IgD-negative memory B cell (primary cell): ENCODE results near the gene GNG7. TPM values are rescaled to one million over a fixed set of nuclear protein-coding genes. Genes with fewer than 3 reads are reported as not detected.
"Not testable (repeated sequence)": the region's sequence is repeated elsewhere in the genome, so short reads cannot be mapped to it uniquely, and the experiment has no call there.

Experiments used
- H3K27ac Mint-ChIP-seq, 3 donors: one replicate each; pipeline ENCODE4 v1.8.0; 2020 to 2022; ENCODE audit warnings: mild to moderate bottlenecking in 3 of 3, mixed read lengths in 3 of 3, moderate library complexity in 1 of 3
- H3K27me3 Mint-ChIP-seq: one replicate; pipeline ENCODE4 v1.8.0; 2021; ENCODE audit warnings: mixed read lengths
- H3K36me3 Mint-ChIP-seq: one replicate; pipeline ENCODE4 v1.8.0; 2020; ENCODE audit warnings: mild to moderate bottlenecking, mixed read lengths
- H3K4me1 Mint-ChIP-seq, 3 donors: one replicate each; pipeline ENCODE4 v1.8.0; 2020 to 2022; ENCODE audit warnings: mixed read lengths in 3 of 3, mild to moderate bottlenecking in 1 of 3
- H3K4me3 Mint-ChIP-seq, 4 donors: one replicate each; pipeline ENCODE4 v1.8.0; 2020 to 2022; ENCODE audit warnings: mild to moderate bottlenecking in 4 of 4, mixed read lengths in 4 of 4, moderate library complexity in 3 of 4
- H3K9me3 Mint-ChIP-seq, 3 donors: one replicate each; pipeline ENCODE4 v1.8.0; 2020 to 2021; ENCODE audit warnings: mixed read lengths in 3 of 3, mild to moderate bottlenecking in 1 of 3
- polyA plus RNA-seq: library from polyadenylated mRNA; unstranded; fragments of 300-500 nt; fragmentation: Illumina TruSeq; gene quantifications from one replicate; pipeline ENCODE4 v1.2.3, GENCODE V29; 2021

Gene GNG7
- polyA plus RNA-seq, 1 donor from 2014 or later, result 74.6 TPM

DNA sequence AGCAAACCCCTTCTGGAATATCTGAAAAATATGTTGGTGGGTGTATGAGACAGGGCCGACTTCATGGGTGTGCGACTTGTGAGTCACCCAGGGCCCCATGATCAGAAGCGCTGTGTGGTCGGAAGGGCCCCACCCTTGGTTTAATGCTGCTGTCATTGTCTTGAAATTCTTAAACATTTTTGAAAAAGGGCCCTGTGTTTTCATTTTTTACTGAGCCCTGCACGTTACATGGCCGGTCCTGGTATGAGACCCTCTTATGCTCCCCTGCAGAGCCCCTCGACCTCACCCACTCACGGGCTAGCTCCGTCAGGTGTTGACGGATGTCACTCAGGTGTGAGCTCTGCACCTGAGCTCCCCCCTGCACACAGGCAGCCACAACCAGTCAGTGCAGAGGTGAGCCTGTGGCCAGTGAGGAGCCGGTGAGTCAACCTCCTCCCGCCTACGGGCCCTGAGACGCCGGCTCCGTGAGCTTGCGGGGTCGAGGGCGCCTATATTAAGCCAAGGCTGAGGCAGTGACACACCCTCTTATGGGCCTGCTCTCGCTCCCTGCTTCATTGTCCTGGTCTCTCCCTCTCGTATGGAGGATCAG, 198.9 kb downstream of the GNG7 start:
- Mint-ChIP-seq H3K27me3 (peaks cover 19% of the 10 kb centered on the region), H3K9me3 (no peaks in the 10 kb centered on the region), H3K4me1 (peaks cover 17 to 22% (median 20%) of the 10 kb centered on the region in 3 donors), H3K36me3 (no peaks in the 10 kb centered on the region), H3K27ac (peak overlapping the region; percentile 50 to 97 (median 85)), H3K4me3 (peak overlapping the region in 3 of 4 donors; percentile 55 to 86 (median 70))

DNA sequence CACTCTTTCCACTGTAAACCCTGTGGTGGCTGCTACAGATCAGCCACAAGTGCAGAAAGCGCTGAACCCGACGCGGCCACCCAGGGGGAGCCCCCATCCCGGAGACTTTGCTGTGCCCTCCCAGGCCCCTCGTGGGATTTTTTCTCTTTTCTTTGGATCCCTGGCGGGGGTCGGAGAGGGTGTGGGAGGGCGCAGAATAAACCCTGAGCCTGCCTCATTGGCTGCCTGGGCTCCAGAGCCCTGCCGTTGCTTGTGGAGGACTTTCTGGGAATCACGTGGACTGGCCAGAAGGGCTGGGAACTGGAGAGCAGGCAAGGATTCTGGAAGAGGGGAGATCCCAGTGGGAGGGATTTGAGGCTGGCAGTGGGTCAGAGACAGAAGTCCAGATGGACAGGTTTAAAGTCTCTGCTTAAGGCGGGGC, 201.6 kb downstream of the GNG7 start:
- H3K4me3 Mint-ChIP-seq, result no peak overlapping the region
- H3K27me3 Mint-ChIP-seq, result peaks cover 20% of the 10 kb centered on the region

DNA sequence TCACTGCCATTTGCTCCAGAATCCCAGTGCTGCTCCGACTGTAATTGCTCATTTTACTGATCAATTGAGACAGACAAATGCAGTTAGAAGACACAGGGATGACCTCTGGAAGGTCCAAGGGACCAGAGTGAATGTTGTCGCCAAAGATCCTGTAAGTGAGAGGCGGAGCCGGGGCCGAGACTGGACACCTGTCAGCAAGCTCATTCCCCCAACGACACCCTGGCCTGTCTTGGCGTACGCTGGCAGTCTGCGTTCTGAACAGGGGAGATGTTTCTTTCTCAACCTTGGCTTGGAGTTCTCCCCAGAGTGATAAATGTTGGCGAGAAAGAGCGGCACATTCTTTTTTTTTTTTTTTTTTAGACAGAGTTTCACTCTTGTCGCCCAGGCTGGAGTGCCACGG, 202.3 kb downstream of the GNG7 start:
- Mint-ChIP-seq H3K9me3 (no peaks in the 10 kb centered on the region), H3K36me3 (no peaks in the 10 kb centered on the region), H3K27ac (peak overlapping the region in 1 of 3 donors; percentile 81), H3K4me1 (peaks cover 10 to 11% (median 10%) of the 10 kb centered on the region in 3 donors), H3K27me3 (peaks cover 20% of the 10 kb centered on the region), H3K4me3 (no peak overlapping the region)

More for the DNA sequence above, 201.6 kb downstream of the GNG7 start:
- Mint-ChIP-seq H3K9me3 (no peaks in the 10 kb centered on the region), H3K36me3 (no peaks in the 10 kb centered on the region), H3K4me1 (peaks cover 10% of the 10 kb centered on the region in 3 donors), H3K27ac (no peak overlapping the region)

DNA sequence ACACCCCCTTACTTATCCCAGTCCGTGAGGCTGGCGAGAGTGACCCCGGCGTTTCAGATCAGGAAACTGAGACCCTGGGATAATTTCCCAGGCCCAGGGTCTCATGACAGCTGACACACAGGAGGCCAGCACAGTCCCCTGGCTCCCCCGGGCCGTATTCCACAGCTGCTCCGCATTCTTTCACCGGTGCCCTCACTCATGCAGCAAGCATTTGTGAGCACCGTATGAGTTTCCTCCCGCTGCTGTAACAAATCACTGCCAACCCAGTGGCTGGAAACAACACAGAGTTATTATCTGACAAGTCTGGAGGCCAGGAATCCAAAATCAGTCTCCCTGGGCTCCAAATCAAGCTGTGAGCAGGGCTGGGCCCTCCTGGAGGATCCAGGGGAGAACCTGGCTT, 205.3 kb downstream of the GNG7 start:
- no peaks in the 10 kb centered on the region for H3K36me3 Mint-ChIP-seq
- H3K27ac Mint-ChIP-seq, result no peak overlapping the region
- peak overlapping the region in 1 of 4 donors; percentile 75 for H3K4me3 Mint-ChIP-seq
- H3K4me1 Mint-ChIP-seq, result peaks cover 4 to 10% (median 5%) of the 10 kb centered on the region in 3 donors
- H3K27me3 Mint-ChIP-seq, result peaks cover 22% of the 10 kb centered on the region
- no peaks in the 10 kb centered on the region for H3K9me3 Mint-ChIP-seq

DNA sequence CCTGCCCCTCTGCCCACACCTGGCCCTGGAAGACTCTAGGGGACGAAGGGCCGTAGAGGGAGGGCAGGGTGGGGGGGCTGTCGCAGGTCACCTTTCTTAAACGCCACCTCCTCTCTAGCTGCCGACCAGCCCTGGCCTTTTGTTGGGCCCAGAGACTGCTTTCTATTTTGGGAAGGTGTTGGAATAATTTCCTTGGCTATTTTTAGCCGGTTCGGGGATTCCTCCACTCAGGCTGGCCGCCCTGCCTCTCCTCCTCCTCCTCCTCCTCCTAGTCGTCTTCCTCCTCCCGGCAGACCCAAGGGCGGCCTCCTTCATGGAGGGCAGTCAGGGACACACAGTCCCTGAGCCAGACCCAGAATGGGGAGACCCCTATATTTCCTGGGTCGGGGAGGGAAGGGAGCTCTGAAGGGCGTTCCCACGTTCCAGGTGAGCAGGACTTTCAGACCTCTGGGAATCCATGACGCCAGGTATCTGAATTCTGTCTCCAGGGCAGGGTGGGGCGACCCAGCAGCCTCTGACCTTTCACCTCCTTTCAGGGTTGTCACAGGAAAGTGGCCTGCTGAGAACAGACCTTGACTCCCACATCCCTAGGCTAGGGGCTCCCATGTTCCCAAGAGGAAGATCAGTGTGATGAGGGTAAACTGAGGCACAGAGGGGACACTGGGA, 206.7 kb downstream of the GNG7 start:
- Mint-ChIP-seq H3K36me3 (peaks cover 2% of the 10 kb centered on the region), H3K4me1 (peaks cover 11 to 19% (median 12%) of the 10 kb centered on the region in 3 donors), H3K27ac (peak overlapping the region in 2 of 3 donors; percentile 48 to 73), H3K9me3 (no peaks in the 10 kb centered on the region), H3K4me3 (peak overlapping the region; percentile 22 to 90 (median 58)), H3K27me3 (peaks cover 25% of the 10 kb centered on the region)

DNA sequence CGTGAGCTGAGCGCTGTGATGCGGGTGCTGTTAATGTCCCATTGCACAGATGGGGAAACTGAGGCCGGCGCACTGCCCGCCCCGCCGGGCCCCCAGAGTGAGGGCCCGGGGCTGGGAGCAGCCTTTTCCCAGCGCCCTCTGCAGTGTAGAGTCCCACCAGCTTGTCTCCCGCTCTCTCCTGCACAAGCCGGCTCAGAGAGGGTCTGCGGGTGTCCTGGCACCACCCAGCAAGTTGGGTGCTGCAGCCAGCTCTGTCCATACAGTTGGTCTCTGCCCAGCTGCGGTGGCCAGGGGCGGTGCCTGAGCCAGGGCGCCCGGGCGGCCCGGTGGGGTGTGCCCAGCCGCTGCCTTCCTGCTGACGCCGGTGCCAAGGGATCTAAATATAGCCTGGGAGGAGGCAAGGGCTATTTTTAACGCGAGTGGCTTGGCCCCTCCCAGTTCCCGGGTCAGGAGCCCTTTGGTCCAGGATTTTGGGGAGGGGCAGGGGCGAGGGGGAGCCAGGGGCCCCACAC, 207.3 kb downstream of the GNG7 start:
- peaks cover 25% of the 10 kb centered on the region for H3K27me3 Mint-ChIP-seq
- H3K27ac Mint-ChIP-seq, result no peak overlapping the region
- peaks cover 2% of the 10 kb centered on the region for H3K36me3 Mint-ChIP-seq
- peaks cover 14 to 22% (median 15%) of the 10 kb centered on the region in 3 donors for H3K4me1 Mint-ChIP-seq
- H3K9me3 Mint-ChIP-seq, result no peaks in the 10 kb centered on the region
- H3K4me3 Mint-ChIP-seq, result peak overlapping the region; percentile 65 to 81 (median 75)

DNA sequence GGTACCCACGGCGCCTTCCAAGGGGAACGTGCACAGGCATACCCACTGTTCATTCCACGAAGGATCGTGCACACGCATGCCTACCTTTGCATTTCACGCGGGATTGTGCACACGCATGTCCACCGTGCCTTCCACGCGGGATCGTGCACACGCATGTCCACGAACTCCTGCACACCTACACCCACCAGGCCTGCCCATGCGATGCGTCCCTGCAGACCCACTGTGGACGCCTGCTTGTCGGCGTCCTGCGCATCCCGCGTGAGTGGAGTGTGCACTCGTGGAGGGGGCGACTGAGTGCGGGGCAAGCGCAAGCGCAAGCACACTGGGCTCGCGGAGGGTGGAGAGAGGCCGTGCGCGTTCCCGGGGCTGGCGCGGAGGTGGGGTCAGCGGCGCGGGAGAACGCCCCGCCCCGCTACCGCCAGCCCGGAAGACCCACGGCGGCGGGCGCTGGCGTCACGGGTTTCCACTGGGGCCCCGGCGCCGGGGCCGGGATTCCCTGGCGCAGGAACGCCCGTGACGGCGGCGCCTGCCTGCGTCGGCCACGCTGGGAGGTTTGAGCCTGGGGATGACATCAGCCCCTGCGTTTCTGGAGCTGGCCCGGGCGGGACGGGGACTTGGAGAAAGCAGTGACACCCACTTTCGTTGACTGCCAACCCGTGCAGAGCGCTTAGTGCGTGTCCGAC, 207.9 kb downstream of the GNG7 start:
- peaks cover 2% of the 10 kb centered on the region for H3K36me3 Mint-ChIP-seq
- H3K4me3 Mint-ChIP-seq, result peak overlapping the region; percentile 79 to 83 (median 81)
- peaks cover 15 to 25% (median 16%) of the 10 kb centered on the region in 3 donors for H3K4me1 Mint-ChIP-seq
- H3K27me3 Mint-ChIP-seq, result peaks cover 23% of the 10 kb centered on the region
- H3K27ac Mint-ChIP-seq, result peak overlapping the region in 2 of 3 donors; percentile 83 to 89
- H3K9me3 Mint-ChIP-seq, result no peaks in the 10 kb centered on the region

DNA sequence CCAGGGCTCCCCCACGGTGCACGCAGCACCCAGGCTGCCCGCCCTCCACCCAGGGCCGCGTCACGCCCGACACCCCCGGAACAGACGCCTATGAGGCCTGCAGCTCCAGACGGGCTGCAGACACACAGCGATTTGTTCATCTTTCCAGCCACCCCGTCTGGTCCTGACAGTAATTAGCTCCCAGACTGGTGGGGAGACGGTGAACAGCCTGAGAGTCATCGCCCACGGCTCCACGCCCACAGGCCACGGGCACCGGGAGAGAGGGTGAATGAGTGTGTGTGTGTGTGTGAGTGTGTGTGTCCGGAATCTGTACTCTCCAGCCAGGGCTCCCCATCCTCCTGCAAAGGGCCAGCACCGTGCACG, 208.4 kb downstream of the GNG7 start:
- Mint-ChIP-seq H3K27me3 (peaks cover 26% of the 10 kb centered on the region), H3K4me1 (peaks cover 15 to 28% (median 18%) of the 10 kb centered on the region in 3 donors), H3K27ac (peak overlapping the region in 2 of 3 donors; percentile 83 to 89), H3K4me3 (peak overlapping the region; percentile 81 to 83 (median 81)), H3K36me3 (peaks cover 2% of the 10 kb centered on the region), H3K9me3 (no peaks in the 10 kb centered on the region)

DNA sequence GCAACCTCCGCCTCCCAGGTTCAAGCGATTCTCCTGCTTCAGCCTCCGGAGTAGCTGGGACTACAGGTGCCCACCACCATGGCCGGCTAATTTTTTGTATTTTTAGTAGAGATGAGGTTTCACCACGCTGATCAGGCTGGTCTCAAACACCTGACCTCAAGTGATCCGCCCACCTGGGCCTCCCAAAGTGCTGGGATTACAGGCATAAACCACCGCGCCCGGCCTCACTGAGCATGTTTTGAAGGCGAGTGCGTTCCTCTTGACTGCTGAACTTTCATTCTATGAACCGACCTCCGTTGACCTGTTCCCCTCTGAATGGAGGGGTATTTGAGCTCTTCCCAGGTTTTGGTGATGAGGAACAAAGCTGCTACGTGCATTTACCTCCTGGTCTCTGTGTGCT, 209.0 kb downstream of the GNG7 start:
- not testable (repeated sequence) for H3K9me3 Mint-ChIP-seq, H3K36me3 Mint-ChIP-seq
- H3K27ac Mint-ChIP-seq, result peak overlapping the region; percentile 9 to 89 (median 39)
- H3K4me3 Mint-ChIP-seq, result peak overlapping the region; percentile 23 to 81 (median 74)
- H3K4me1 Mint-ChIP-seq, result peaks cover 15 to 30% (median 21%) of the 10 kb centered on the region in 3 donors
- peaks cover 30% of the 10 kb centered on the region for H3K27me3 Mint-ChIP-seq

DNA sequence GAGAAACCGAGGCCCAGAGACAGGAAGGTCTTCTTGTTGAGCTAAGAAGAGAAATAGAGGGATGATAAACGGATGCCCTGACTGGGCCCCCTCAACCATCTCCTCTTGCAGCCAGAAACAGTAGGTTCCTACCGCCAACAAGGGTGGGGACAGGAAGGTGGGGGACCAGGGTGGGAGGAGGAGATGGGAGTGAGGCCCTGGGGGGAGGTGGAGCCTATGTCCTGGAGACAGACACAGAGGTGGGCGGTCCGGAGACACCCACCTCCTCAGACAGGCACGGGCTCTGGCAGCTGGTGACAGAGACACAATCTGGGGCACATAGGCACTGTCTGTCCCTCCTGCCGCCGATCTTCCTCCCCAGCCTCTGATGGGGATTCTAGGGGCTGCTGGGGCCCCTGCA, 209.6 kb downstream of the GNG7 start:
- Mint-ChIP-seq H3K9me3 (no peaks in the 10 kb centered on the region), H3K4me3 (peak overlapping the region in 3 of 4 donors; percentile 25 to 34 (median 29)), H3K27ac (peak overlapping the region in 2 of 3 donors; percentile 63 to 67), H3K4me1 (peaks cover 15 to 30% (median 21%) of the 10 kb centered on the region in 3 donors), H3K27me3 (peaks cover 30% of the 10 kb centered on the region), H3K36me3 (peaks cover 2% of the 10 kb centered on the region)

DNA sequence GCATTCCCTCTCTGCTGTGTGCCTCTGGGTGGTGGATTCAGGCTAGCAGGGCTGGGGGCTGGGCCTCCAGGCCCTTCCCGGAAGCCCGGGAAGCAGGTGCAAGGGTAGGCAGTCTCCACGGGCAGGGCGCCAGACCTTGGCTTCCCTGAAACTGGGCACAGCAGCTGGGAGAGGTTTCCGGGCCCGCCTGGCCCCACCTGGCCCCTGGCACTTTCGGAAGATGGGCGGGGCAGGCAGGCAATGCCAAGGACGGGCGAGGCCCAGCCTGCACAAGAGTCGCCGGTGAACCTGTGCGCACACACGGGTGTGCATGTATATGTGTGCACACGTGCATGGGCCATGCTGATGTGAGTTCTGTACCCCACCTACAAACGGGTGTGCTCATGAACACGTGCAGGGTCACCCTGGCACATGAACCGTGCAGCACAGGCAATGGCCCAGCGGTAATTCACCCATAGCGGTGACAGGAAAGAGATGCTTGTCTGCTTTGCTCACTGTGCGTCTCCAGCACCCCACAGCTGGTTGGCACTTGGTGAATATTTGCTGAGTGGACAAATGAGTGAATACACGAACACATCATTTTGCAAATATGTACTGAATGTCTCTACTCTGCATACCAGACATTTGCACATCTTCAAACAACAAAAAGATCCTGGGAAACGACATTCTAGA, 211.2 kb downstream of the GNG7 start:
- H3K4me1 Mint-ChIP-seq, result peaks cover 20 to 30% (median 21%) of the 10 kb centered on the region in 3 donors
- H3K27ac Mint-ChIP-seq, result peak overlapping the region in 2 of 3 donors; percentile 91 to 95
- H3K36me3 Mint-ChIP-seq, result peaks cover 2% of the 10 kb centered on the region
- H3K9me3 Mint-ChIP-seq, result peaks cover 0 to under 1% (median 0%) of the 10 kb centered on the region in 3 donors
- H3K27me3 Mint-ChIP-seq, result peaks cover 33% of the 10 kb centered on the region
- H3K4me3 Mint-ChIP-seq, result peak overlapping the region; percentile 48 to 85 (median 69)

DNA sequence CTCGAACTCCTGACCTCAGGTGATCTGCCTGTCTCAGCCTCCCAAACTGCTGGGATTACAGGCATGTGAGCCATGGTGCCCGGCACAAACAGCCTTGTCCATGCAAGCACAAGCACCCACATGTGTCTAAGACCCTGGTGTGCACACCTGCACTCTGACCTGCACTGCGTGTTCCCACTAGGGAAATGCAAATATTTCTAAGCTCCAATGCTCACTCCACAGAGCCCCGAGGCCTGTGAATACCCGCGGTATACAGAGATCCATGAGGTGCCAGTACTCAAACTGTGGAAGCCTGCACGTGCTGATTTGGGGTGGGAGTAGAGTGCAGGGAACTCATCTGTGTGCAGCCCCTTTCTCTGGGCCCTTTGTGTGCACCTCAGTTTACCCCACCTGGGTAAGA, 211.8 kb downstream of the GNG7 start:
- Mint-ChIP-seq H3K4me1 (peaks cover 24 to 33% (median 27%) of the 10 kb centered on the region in 3 donors), H3K27me3 (peaks cover 35% of the 10 kb centered on the region), H3K27ac (peak overlapping the region; percentile 53 to 95 (median 91)), H3K9me3 (peaks cover 0 to 1% (median 0%) of the 10 kb centered on the region in 3 donors), H3K36me3 (peaks cover 2% of the 10 kb centered on the region), H3K4me3 (peak overlapping the region in 3 of 4 donors; percentile 41 to 60 (median 54))

DNA sequence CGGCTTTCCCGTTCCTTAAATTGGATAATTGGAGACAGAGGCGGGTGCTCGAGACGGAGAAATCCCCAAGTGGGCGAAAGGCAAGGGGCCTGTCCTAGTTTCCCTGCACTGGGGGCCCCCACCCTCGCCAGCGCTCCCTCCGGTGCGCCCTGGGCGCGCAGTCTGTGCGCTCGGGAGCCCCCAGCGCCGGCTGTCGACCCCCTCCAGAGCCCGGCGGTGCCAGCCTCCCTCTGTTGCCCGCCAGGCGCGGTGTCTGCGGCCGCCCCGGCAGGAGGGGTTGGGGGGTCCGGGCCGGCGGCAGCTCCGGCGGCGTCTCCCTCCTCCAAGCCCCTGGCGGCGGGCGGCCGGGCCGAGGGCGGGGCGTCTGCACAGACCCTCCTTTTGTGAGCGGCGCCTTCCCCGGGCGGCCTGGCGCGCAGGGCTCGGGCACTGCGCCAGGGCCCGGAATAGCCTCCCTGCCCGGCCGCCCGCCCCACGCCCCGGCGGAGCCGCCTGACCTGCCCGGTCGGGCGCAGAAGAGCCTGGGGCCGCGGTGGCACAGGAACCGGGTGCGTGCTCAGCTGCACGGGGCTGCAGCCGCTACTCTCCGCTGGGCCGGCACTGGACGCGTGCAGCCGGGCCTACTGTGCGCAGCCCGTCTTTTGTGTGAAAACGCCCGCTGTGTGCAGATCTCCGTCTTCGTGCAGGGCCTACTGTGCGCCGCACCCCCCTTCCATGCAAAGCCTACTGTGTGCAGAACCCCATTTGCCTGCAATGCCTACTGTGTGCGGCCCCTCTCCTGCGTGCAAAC, 213.4 kb downstream of the GNG7 start:
- Mint-ChIP-seq H3K36me3 (peaks cover 2% of the 10 kb centered on the region), H3K9me3 (peaks cover 0 to 1% (median 0%) of the 10 kb centered on the region in 3 donors), H3K4me1 (peaks cover 24 to 36% (median 29%) of the 10 kb centered on the region in 3 donors), H3K27me3 (peaks cover 31% of the 10 kb centered on the region), H3K4me3 (peak overlapping the region in 3 of 4 donors; percentile 42 to 65 (median 63)), H3K27ac (peak overlapping the region; percentile 31 to 81 (median 70))
